H1 (cell line): ENCODE data around the gene OPA3. TPM values are rescaled to one million over a fixed set of nuclear protein-coding genes. Genes with fewer than 3 reads are reported as not detected.

Source experiments
- CTCF ChIA-PET: fragments of 300-600 bp; sonication (Branson Sonifier 250); formaldehyde crosslinking; loops from one replicate; lab custom pipeline; 2021; ENCODE audit not compliant: partially characterized antibody; lab: Charles Lee
- POLR2A ChIA-PET: fragments of 300-600 bp; sonication (Branson Sonifier 250); formaldehyde crosslinking; loops from one replicate; lab custom pipeline; 2021; ENCODE audit warnings: inconsistent platforms; ENCODE audit not compliant: partially characterized antibody; lab: Charles Lee
- DNase-seq, 2 experiments: peaks; one replicate each; pipeline versions ENCODE4 v3.0.0 to v3.0.0-alpha.2; 2010 to 2022; ENCODE audit warnings: low spot score in 2 of 2, low read depth in 1 of 2, mixed read lengths in 1 of 2
- FAIRE-seq: peaks from 2 replicates; lab custom pipeline; 2011; peaks lifted over from hg19 to GRCh38; lab: Jason Lieb, UNC
- H2AFZ ChIP-seq: 2 replicates; pipeline ENCODE4 v1.8.1; 2012; ENCODE audit warnings: low read length, inconsistent platforms
- H2AK5ac ChIP-seq: 2 replicates; pipeline ENCODE4 v1.6.1; 2013; ENCODE audit warnings: low read depth, low read length
- H2BK120ac ChIP-seq: replicated peaks from 2 replicates; pipeline ENCODE3; 2013; ENCODE audit warnings: low read depth, low read length, inconsistent platforms
- H2BK12ac ChIP-seq: 2 replicates; pipeline ENCODE4 v1.6.1; 2013; ENCODE audit warnings: low read depth, low read length
- H2BK15ac ChIP-seq: 2 replicates; pipeline ENCODE4 v1.6.1; 2013; ENCODE audit warnings: low read length
- H2BK20ac ChIP-seq: 2 replicates; pipeline ENCODE4 v1.6.1; 2013; ENCODE audit warnings: low read length
- H2BK5ac ChIP-seq: 2 replicates; pipeline ENCODE4 v1.6.1; 2013; ENCODE audit warnings: low read depth, low read length
- H3K14ac ChIP-seq: 2 replicates; pipeline ENCODE4 v1.6.1; 2013; ENCODE audit warnings: inconsistent platforms; ENCODE audit not compliant: insufficient read length
- H3K18ac ChIP-seq: 2 replicates; pipeline ENCODE4 v1.6.1; 2013; ENCODE audit warnings: low read length; ENCODE audit errors: extremely low read depth
- H3K23ac ChIP-seq: 2 replicates; pipeline ENCODE4 v1.6.1; 2013; ENCODE audit warnings: inconsistent platforms; ENCODE audit not compliant: insufficient read length
- H3K23me2 ChIP-seq: 2 replicates; pipeline ENCODE4 v1.6.1; 2013; ENCODE audit warnings: low read depth, low read length
- H3K27ac ChIP-seq: 2 replicates; pipeline ENCODE4 v1.6.1; 2011; ENCODE audit warnings: low read depth, low read length, inconsistent platforms
- H3K27me3 ChIP-seq, 4 experiments: replicated peaks in 1 of 4; 1 replicate in 1 of 4; 2 replicates in 3 of 4; pipeline versions ENCODE4 v1.6.1 to v1.8.1; 2011 to 2013; ENCODE audit warnings: low read length in 3 of 4, mild to moderate bottlenecking in 3 of 4, inconsistent platforms in 2 of 4, mixed read lengths in 2 of 4, moderate library complexity in 1 of 4; ENCODE audit not compliant: control insufficient read depth in 3 of 4, insufficient read depth in 3 of 4; ENCODE audit errors: extremely low read depth in 1 of 4
- H3K36me3 ChIP-seq, 4 experiments: 2 replicates each; pipeline versions ENCODE4 v1.6.1 to v1.8.1; 2011 to 2013; ENCODE audit warnings: mild to moderate bottlenecking in 4 of 4, low read length in 3 of 4, moderate library complexity in 2 of 4, control low read depth in 1 of 4, inconsistent platforms in 1 of 4; ENCODE audit not compliant: insufficient read depth in 4 of 4, control insufficient read depth in 2 of 4
- H3K4ac ChIP-seq: replicated peaks from 2 replicates; pipeline ENCODE3; 2013; ENCODE audit warnings: low read length, low read depth, mixed read lengths, inconsistent platforms; ENCODE audit not compliant: insufficient read length
- H3K4me1 ChIP-seq, 4 experiments: replicated peaks in 1 of 4; 1 replicate in 1 of 4; 2 replicates in 3 of 4; pipeline versions ENCODE4 v1.6.1 to v1.8.1; 2011 to 2013; ENCODE audit warnings: low read length in 3 of 4, inconsistent platforms in 2 of 4, mixed read lengths in 1 of 4; ENCODE audit not compliant: insufficient read depth in 4 of 4, control insufficient read depth in 3 of 4
- H3K4me2 ChIP-seq, 2 experiments: 2 replicates each; pipeline versions ENCODE4 v1.6.1 to v1.8.1; 2011 to 2013; ENCODE audit warnings: low read depth in 2 of 2, low read length in 2 of 2, control low read depth in 1 of 2, inconsistent platforms in 1 of 2, mild to moderate bottlenecking in 1 of 2; ENCODE audit not compliant: insufficient read depth in 1 of 2
- H3K4me3 ChIP-seq, 4 experiments: fragments of 200-600, 300-600 bp in 1 of 4; sonication (generic), shearing (Covaris generic), sonication (Bioruptor Twin) in 1 of 4; 2 replicates each; pipeline versions ENCODE4 v1.5.1 to v1.8.1; 2011 to 2016; ENCODE audit warnings: low read length in 4 of 4, low read depth in 3 of 4, control low read depth in 2 of 4, inconsistent platforms in 2 of 4, mild to moderate bottlenecking in 2 of 4, mixed read lengths in 1 of 4, moderate library complexity in 1 of 4; ENCODE audit not compliant: insufficient read depth in 2 of 4; ENCODE audit errors: extremely low read depth in 1 of 4
- H3K56ac ChIP-seq: replicated peaks from 2 replicates; pipeline ENCODE3; 2013; ENCODE audit warnings: low read depth, mild to moderate bottlenecking, mixed read lengths, low read length, inconsistent platforms; ENCODE audit not compliant: insufficient read length
- H3K79me1 ChIP-seq: 2 replicates; pipeline ENCODE4 v1.6.1; 2013; ENCODE audit warnings: low read depth, low read length, control low read depth
- H3K79me2 ChIP-seq, 2 experiments: 2 replicates each; pipeline versions ENCODE4 v1.6.1 to v1.8.1; 2012 to 2013; ENCODE audit warnings: low read length in 2 of 2, mild to moderate bottlenecking in 2 of 2, inconsistent platforms in 1 of 2; ENCODE audit not compliant: insufficient read depth in 2 of 2, control insufficient read depth in 1 of 2
- H3K9ac ChIP-seq, 4 experiments: replicated peaks in 1 of 4; 1 replicate in 1 of 4; 2 replicates in 3 of 4; pipeline versions ENCODE4 v1.6.1 to v1.8.1; 2011 to 2013; ENCODE audit warnings: low read depth in 3 of 4, low read length in 3 of 4, control low read depth in 2 of 4, mild to moderate bottlenecking in 2 of 4, moderate library complexity in 2 of 4, inconsistent platforms in 1 of 4; ENCODE audit errors: extremely low read depth in 1 of 4
- H3K9me3 ChIP-seq, 2 experiments: 2 replicates each; pipeline versions ENCODE4 v1.6.1 to v1.8.1; 2012 to 2013; ENCODE audit warnings: mild to moderate bottlenecking in 2 of 2, moderate library complexity in 2 of 2, control low read depth in 1 of 2, inconsistent platforms in 1 of 2, low read depth in 1 of 2, low read length in 1 of 2, mixed read lengths in 1 of 2; ENCODE audit not compliant: insufficient read depth in 2 of 2
- H4K20me1 ChIP-seq, 2 experiments: replicated peaks in 1 of 2; 2 replicates each; pipeline versions ENCODE3 to v1.8.1; 2011 to 2013; ENCODE audit warnings: inconsistent platforms in 2 of 2, low read length in 2 of 2, mild to moderate bottlenecking in 1 of 2; ENCODE audit not compliant: insufficient read depth in 2 of 2, control insufficient read depth in 1 of 2
- H4K5ac ChIP-seq: 2 replicates; pipeline ENCODE4 v1.6.1; 2013; ENCODE audit warnings: low read length, low read depth, mixed read lengths, inconsistent platforms; ENCODE audit not compliant: insufficient read length
- H4K8ac ChIP-seq: 2 replicates; pipeline ENCODE4 v1.8.0; 2013; ENCODE audit warnings: mild to moderate bottlenecking, moderate library complexity, low read length, inconsistent platforms; ENCODE audit not compliant: insufficient read depth; ENCODE audit errors: extremely low read depth
- H4K91ac ChIP-seq: replicated peaks from 2 replicates; pipeline ENCODE3; 2013; ENCODE audit warnings: low read length, mixed read lengths, inconsistent platforms; ENCODE audit not compliant: insufficient read length
- CEBPB ChIP-seq: IDR thresholded peaks from 2 replicates; pipeline ENCODE4 v1.6.1; 2012; ENCODE audit warnings: low read depth, low read length
- HDAC2 ChIP-seq, 2 experiments: fragments of 300-600 bp in 1 of 2; sonication (generic) in 1 of 2; IDR thresholded peaks; 2 replicates each; pipeline ENCODE4 v1.6.1; 2011 to 2012; ENCODE audit warnings: low read depth in 2 of 2, low read length in 2 of 2, mild to moderate bottlenecking in 2 of 2, moderate library complexity in 2 of 2, borderline replicate concordance in 1 of 2, inconsistent platforms in 1 of 2
- JUN ChIP-seq: IDR thresholded peaks from 2 replicates; pipeline ENCODE4 v1.6.1; 2011; ENCODE audit warnings: low read depth, mild to moderate bottlenecking, improper control_type of control experiment, low read length
- KDM1A ChIP-seq: fragments of 200-600, 300-600 bp; sonication (generic); IDR thresholded peaks from 2 replicates; pipeline ENCODE4 v1.7.1; 2016; ENCODE audit warnings: mild to moderate bottlenecking, low read length, borderline replicate concordance
- NRF1 ChIP-seq: IDR thresholded peaks from 2 replicates; pipeline ENCODE4 v1.6.1; 2011; ENCODE audit warnings: mild to moderate bottlenecking, low read depth, low read length, improper control_type of control experiment
- RBBP5 ChIP-seq: IDR thresholded peaks from 2 replicates; pipeline ENCODE4 v1.7.1; 2012; ENCODE audit warnings: low read depth, mild to moderate bottlenecking, inconsistent platforms, low read length, moderate library complexity, borderline replicate concordance
- RFX5 ChIP-seq: IDR thresholded peaks from 2 replicates; pipeline ENCODE4 v1.6.1; 2011; ENCODE audit warnings: low read depth, low read length, improper control_type of control experiment, borderline replicate concordance
- SIN3A ChIP-seq, 2 experiments: IDR thresholded peaks in 1 of 2; conservative IDR thresholded peaks in 1 of 2; 2 replicates each; pipeline ENCODE4 v1.6.1; 2011 to 2012; ENCODE audit warnings: low read length in 2 of 2, improper control_type of control experiment in 1 of 2, low read depth in 1 of 2, mild to moderate bottlenecking in 1 of 2
- WGBS, 2 experiments: shearing (Covaris generic) in 1 of 2; methylation state at CpG; one replicate each; pipeline versions ENCODE4 v1.1.6 to v1.1.7; 2013 to 2015; ENCODE audit warnings: low lambda C conversion rate in 2 of 2, mixed read lengths in 2 of 2, inconsistent platforms in 1 of 2, low coverage in 1 of 2, missing lambda C conversion rate in 1 of 2; ENCODE audit not compliant: insufficient replicate concordance in 2 of 2, insufficient coverage in 1 of 2, insufficient read length in 1 of 2; ENCODE audit errors: extremely low coverage in 1 of 2, missing lambda C conversion rate in 1 of 2; 5-methylcytosine and 5-hydroxymethylcytosine counted together
- polyA plus RNA-seq, 7 experiments: library from polyadenylated mRNA; depleted of rRNA in 3 of 7; stranded (reverse) in 5 of 7; unstranded in 2 of 7; fragments of >200 nt in 5 of 7; fragments of 200-250 nt in 2 of 7; gene quantifications; 1 replicate in 5 of 7; 2 replicates in 1 of 7; 4 replicates in 1 of 7; pipeline versions ENCODE4 v1.2.1 to v1.2.3, GENCODE V29; 2011 to 2013; ENCODE audit warnings: missing spikeins in 2 of 7, mixed read lengths in 2 of 7
- total RNA-seq: library from RNA; stranded (reverse); fragmentation: NEBNext Ultra II Directional; extraction: Animal tissue kit (Norgen Biotek cat#: 25700); gene quantifications from 2 replicates; pipeline ENCODE4 v1.2.1, GENCODE V29; 2021

Gene OPA3
- total and polyA plus RNA-seq, 2 of the 8 experiments (the other 6 are each of a cell fraction or from before 2014, with no cell fraction given): 12.5 to 14.5 TPM

DNA sequence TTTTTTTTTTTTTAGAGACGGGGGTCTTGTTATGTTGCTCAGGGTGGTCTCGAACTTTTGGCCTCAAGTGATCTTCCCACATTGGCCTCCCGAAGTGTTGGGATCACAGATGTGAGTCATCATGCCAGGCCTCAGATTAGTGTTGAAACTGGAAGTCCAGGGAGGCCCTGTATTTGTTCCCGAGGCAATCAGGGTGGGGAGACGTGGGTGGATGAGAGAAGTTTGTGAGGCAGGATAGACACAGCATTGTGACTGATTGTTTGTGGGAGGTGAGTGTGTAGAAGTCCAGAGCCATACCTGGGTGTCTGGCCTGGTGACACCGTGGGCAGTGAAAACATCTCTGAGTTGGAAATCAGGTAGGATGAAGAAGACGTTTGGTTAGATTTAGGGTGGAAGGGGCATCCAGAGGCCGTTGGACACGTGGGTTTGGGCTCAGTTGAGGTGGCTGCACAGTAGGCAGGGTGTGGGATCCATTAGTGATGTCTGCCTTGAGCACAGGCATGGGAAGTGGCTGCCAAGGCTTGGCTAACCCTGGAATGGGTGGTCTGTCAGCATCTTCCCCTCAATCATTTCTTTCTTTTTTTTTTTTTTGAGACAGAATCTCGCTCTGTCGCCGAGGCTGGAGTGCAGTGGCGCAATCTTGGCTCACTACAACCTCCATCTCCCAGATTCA lies 100.2 kb downstream of the OPA3 start:
- Histone ChIP-seq H4K20me1 (peaks cover 0 to 4% of the 10 kb centered on the region in 2 experiments), H4K5ac (no peak overlapping the region), H3K23me2 (no peaks in the 10 kb centered on the region), H2BK15ac (peak overlapping the region; percentile 97; the same call in 1 of the 2 replicates), H2BK120ac (no peak overlapping the region), H4K8ac (no peak overlapping the region), H2AFZ (no peak overlapping the region), H3K27ac (no peak overlapping the region), H3K9me3 (no peaks in the 10 kb centered on the region), H3K4me1 (peaks cover 0 to 3% (median 0%) of the 10 kb centered on the region in 4 experiments; a peak in 1 of 7 replicates), H3K4me3 (no peak overlapping the region), H3K4ac (no peak overlapping the region), H3K79me1 (no peaks in the 10 kb centered on the region), H3K79me2 (no peaks in the 10 kb centered on the region), H3K4me2 (no peak overlapping the region; a peak in 1 of 4 replicates), H3K18ac (no peak overlapping the region; the same call in 1 of the 2 replicates), H2AK5ac (0 out of 2 replicates have a peak overlapping the region, but pooled peaks have one; percentile 53), H3K27me3 (no peaks in the 10 kb centered on the region), H3K56ac (no peak overlapping the region), H2BK20ac (no peak overlapping the region), H3K14ac (no peak overlapping the region), H2BK12ac (no peak overlapping the region; the same call in 1 of the 2 replicates), H4K91ac (no peak overlapping the region), H3K9ac (no peak overlapping the region), H3K23ac (no peak overlapping the region), H3K36me3 (no peaks in the 10 kb centered on the region; a peak in 1 of 8 replicates), H2BK5ac (no peak overlapping the region)
- POLR2A ChIA-PET: interaction anchor here (0.6 to 2.3 kb wide), 12 partner anchors 13 to 285 kb away, joined by 3 to 16 read pairs (median 4); partner anchors contain the start of genes FOSB, PPM1N and SIX5
- no peak for TF ChIP-seq RFX5
- no peak for TF ChIP-seq SIN3A (conservative IDR thresholded peaks at IDR 0.05 in 1 of 2, IDR thresholded peaks at IDR 0.05 in 1 of 2; ENCODE audit: low read depth in 1 of 2, low read length in 2 of 2)
- TF ChIP-seq KDM1A: no peak
- TF ChIP-seq RBBP5: no peak
- no peak for TF ChIP-seq JUN
- no peak for TF ChIP-seq NRF1
- TF ChIP-seq CEBPB: no peak
- no peak for TF ChIP-seq HDAC2 (IDR thresholded peaks at IDR 0.05; ENCODE audit: borderline replicate concordance in 1 of 2, low read depth in 2 of 2, low read length in 2 of 2)
- CTCF ChIA-PET: interaction anchor here (0.6 to 32.9 kb wide), 40 partner anchors 8 to 597 kb away, joined by 3 to 760 read pairs (median 6); partner anchors contain the start of genes ERCC1, FOSB, PPM1N and PPP1R13L
- DNase-seq: no peak
- 91% methylated on average over 10 of the region's 13 CpGs; no CpG with 5 or more reads in 1 of the 2 experiments for WGBS, 2 experiments
- no peak for FAIRE-seq
